Upper lobe of left lung (tissue), 4 donors: ENCODE data around the gene STEAP1B.

ENCODE experiments used
- CTCF ChIP-seq, 6 experiments: fragments of 450-650 bp in 4 of 6; fragments of 200-600 bp in 2 of 6; sonication (generic) in 2 of 6; IDR thresholded peaks; one replicate each; pipeline ENCODE4 v1.5.1; 2016 to 2019; ENCODE audit warnings: antibody characterized with exemption in 6 of 6
- EP300 ChIP-seq, 4 donors: sonication (generic); formaldehyde crosslinking; IDR thresholded peaks; one replicate each; pipeline ENCODE4 v1.5.1; 2017; ENCODE audit warnings: antibody characterized with exemption in 4 of 4, control low read depth in 2 of 4
- POLR2A ChIP-seq, 4 donors: fragments of 450-650 bp; IDR thresholded peaks; one replicate each; pipeline ENCODE4 v1.5.1; 2016 to 2017; ENCODE audit warnings: antibody characterized with exemption in 4 of 4, mild to moderate bottlenecking in 2 of 4
- POLR2AphosphoS5 ChIP-seq, 2 donors: sonication (generic); formaldehyde crosslinking; IDR thresholded peaks; one replicate each; pipeline ENCODE4 v1.5.1; 2017; ENCODE audit warnings: antibody characterized with exemption in 2 of 2

- TF ChIP-seq CTCF (IDR thresholded peaks at IDR 0.05), result no peak
- no peak for TF ChIP-seq POLR2A (IDR thresholded peaks at IDR 0.05)
- TF ChIP-seq POLR2AphosphoS5 (IDR thresholded peaks at IDR 0.05), result peak; percentile 32 to 59
- peak in 2 of 4 donors; percentile 20 to 80 for TF ChIP-seq EP300 (IDR thresholded peaks at IDR 0.05)
Observed at GRCh38 chr7:22481726-22482125, 18.3 kb downstream of the STEAP1B start.
